Liver (tissue), 9 donors: Measurements from ENCODE around the gene CYP26C1. TPM values are rescaled to one million over a fixed set of nuclear protein-coding genes. Genes with fewer than 3 reads are reported as not detected.

ENCODE experiments used
- DNase-seq: peaks from one replicate; pipeline ENCODE4 v3.0.0-alpha.2; 2017; ENCODE audit warnings: low spot score
- H3K27ac ChIP-seq, 2 donors: one replicate each; pipeline ENCODE4 v1.7.0; 2013; ENCODE audit warnings: inconsistent platforms in 2 of 2, low read length in 2 of 2, control low read depth in 1 of 2, low read depth in 1 of 2, mild to moderate bottlenecking in 1 of 2
- H3K27me3 ChIP-seq, 4 donors: one replicate each; pipeline versions ENCODE4 v1.6.1 to v1.7.0; 2013; ENCODE audit warnings: low read length in 3 of 4, inconsistent platforms in 1 of 4, mild to moderate bottlenecking in 1 of 4, moderate library complexity in 1 of 4; ENCODE audit not compliant: control insufficient read depth in 4 of 4, insufficient read depth in 4 of 4
- H3K36me3 ChIP-seq, 4 donors: one replicate each; pipeline versions ENCODE4 v1.6.1 to v1.7.0; 2013; ENCODE audit warnings: low read length in 3 of 4, mild to moderate bottlenecking in 3 of 4, low read depth in 1 of 4, moderate library complexity in 1 of 4; ENCODE audit not compliant: control insufficient read depth in 4 of 4, insufficient read depth in 3 of 4
- H3K4me1 ChIP-seq, 4 donors: one replicate each; pipeline versions ENCODE4 v1.6.1 to v1.7.0; 2013; ENCODE audit warnings: low read length in 3 of 4, mild to moderate bottlenecking in 3 of 4, moderate library complexity in 1 of 4; ENCODE audit not compliant: control insufficient read depth in 4 of 4, insufficient read depth in 4 of 4
- H3K4me3 ChIP-seq, 3 donors: one replicate each; pipeline versions ENCODE4 v1.6.1 to v1.7.0; 2013; ENCODE audit warnings: low read length in 3 of 3, control low read depth in 1 of 3, low read depth in 1 of 3, mild to moderate bottlenecking in 1 of 3
- H3K9ac ChIP-seq, 2 donors: one replicate each; pipeline ENCODE4 v1.7.0; 2013; ENCODE audit warnings: low read length in 2 of 2, mild to moderate bottlenecking in 2 of 2, moderate library complexity in 2 of 2, control low read depth in 1 of 2, low read depth in 1 of 2
- H3K9me3 ChIP-seq, 4 donors: one replicate each; pipeline versions ENCODE4 v1.6.1 to v1.7.0; 2013; ENCODE audit warnings: low read length in 3 of 4; ENCODE audit not compliant: control insufficient read depth in 4 of 4
- EGR1 ChIP-seq, 2 donors: IDR thresholded peaks; 2 replicates each; pipeline ENCODE4 v1.6.1; 2016 to 2018; ENCODE audit warnings: antibody characterized with exemption in 2 of 2, low read depth in 2 of 2
- FOXA1 ChIP-seq: IDR thresholded peaks from 2 replicates; pipeline ENCODE4 v1.6.1; 2016; ENCODE audit warnings: antibody characterized with exemption
- FOXA2 ChIP-seq: IDR thresholded peaks from 2 replicates; pipeline ENCODE4 v1.6.1; 2016; ENCODE audit warnings: antibody characterized with exemption
- HNF4A ChIP-seq, 2 donors: conservative IDR thresholded peaks; 2 replicates each; pipeline ENCODE4 v1.6.1; 2016; ENCODE audit warnings: antibody characterized with exemption in 2 of 2, mild to moderate bottlenecking in 2 of 2
- HNF4G ChIP-seq: IDR thresholded peaks from 2 replicates; pipeline ENCODE4 v1.6.1; 2016; ENCODE audit warnings: antibody characterized with exemption
- JUND ChIP-seq, 2 donors: IDR thresholded peaks; 2 replicates each; pipeline ENCODE4 v1.6.1; 2016; ENCODE audit warnings: antibody characterized with exemption in 2 of 2
- NR2F2 ChIP-seq: IDR thresholded peaks from 2 replicates; pipeline ENCODE4 v1.6.1; 2016; ENCODE audit warnings: antibody characterized with exemption
- RAD21 ChIP-seq, 2 donors: IDR thresholded peaks; 2 replicates each; pipeline ENCODE4 v1.6.1; 2016; ENCODE audit warnings: antibody characterized with exemption in 2 of 2, mild to moderate bottlenecking in 2 of 2
- RXRA ChIP-seq, 2 donors: IDR thresholded peaks; 2 replicates each; pipeline ENCODE4 v1.6.1; 2017 to 2018; ENCODE audit warnings: antibody characterized with exemption in 2 of 2, mild to moderate bottlenecking in 1 of 2
- SP1 ChIP-seq: IDR thresholded peaks from 2 replicates; pipeline ENCODE4 v1.6.1; 2018; ENCODE audit warnings: antibody characterized with exemption, mild to moderate bottlenecking
- WGBS: extraction: QIAGEN DNeasy Blood & Tissue Kit; methylation state at CpG from one replicate; pipeline ENCODE4 v1.1.7; 2013; 5-methylcytosine and 5-hydroxymethylcytosine counted together
- polyA plus RNA-seq, 2 donors: library from polyadenylated mRNA; stranded (reverse) in 1 of 2; unstranded in 1 of 2; fragments of 200-250 nt in 1 of 2; fragments of >200 nt in 1 of 2; fragmentation: Nextera tagmentation in 1 of 2; extraction: Ambion mirVana in 1 of 2; gene quantifications; one replicate each; pipeline versions ENCODE4 v1.2.1 to v1.2.3, GENCODE V29; 2013 to 2015
- total RNA-seq, 2 donors: library from RNA; depleted of rRNA; stranded (reverse); fragments of >200 nt; gene quantifications; one replicate each; pipeline ENCODE4 v1.2.3, GENCODE V29; 2014
- TF ChIP-seq, protein P1 (sequence below): IDR thresholded peaks from 2 replicates; pipeline ENCODE4 v1.6.1; 2016; ENCODE audit warnings: antibody characterized with exemption
- TF ChIP-seq, protein P2 (sequence below): IDR thresholded peaks from 2 replicates; pipeline ENCODE4 v1.6.1; 2016; ENCODE audit warnings: antibody characterized with exemption
- TF ChIP-seq, protein P3 (sequence below): fragments of 150-350 bp; IDR thresholded peaks from 2 replicates; pipeline ENCODE4 v1.5.1; 2017; ENCODE audit warnings: improper control_type of control experiment, low read depth, low read length; ENCODE audit not compliant: missing input control
- TF ChIP-seq, protein P4 (sequence below): IDR thresholded peaks from 2 replicates; pipeline ENCODE4 v1.6.1; 2016; ENCODE audit warnings: antibody characterized with exemption
- TF ChIP-seq, protein P5 (sequence below): IDR thresholded peaks from 2 replicates; pipeline ENCODE4 v1.6.1; 2016; ENCODE audit warnings: antibody characterized with exemption, mild to moderate bottlenecking
- donor health status: healthy.
- donor health status: healthy.
- donor health status: healthy.
- donor health status: healthy.
- donor health status: healthy.

Gene CYP26C1
- total and polyA plus RNA-seq, 4 donors = 0.09 to 0.25 TPM; not detected in 2

DNA sequence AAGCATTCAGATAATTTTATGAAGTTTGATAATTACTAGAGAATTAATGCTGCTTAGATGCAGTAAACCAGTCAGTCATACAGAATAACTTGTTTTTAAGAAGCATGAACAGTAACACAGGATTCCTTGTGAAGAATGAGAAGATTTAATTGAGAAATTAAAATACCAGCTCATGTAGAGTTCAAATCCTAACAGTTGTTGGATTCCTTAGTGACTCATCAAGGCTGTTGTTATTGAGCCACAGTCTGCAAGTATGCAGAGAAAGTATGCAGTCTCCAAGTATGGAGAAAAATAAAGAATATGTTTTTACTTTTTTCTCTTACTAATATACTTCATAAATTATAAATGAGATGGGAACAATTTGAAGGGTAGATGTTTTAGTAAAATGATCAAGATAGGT, 30.2 kb upstream of the CYP26C1 start (continued):
- no peak for TF ChIP-seq JUND (IDR thresholded peaks at IDR 0.05)

DNA sequence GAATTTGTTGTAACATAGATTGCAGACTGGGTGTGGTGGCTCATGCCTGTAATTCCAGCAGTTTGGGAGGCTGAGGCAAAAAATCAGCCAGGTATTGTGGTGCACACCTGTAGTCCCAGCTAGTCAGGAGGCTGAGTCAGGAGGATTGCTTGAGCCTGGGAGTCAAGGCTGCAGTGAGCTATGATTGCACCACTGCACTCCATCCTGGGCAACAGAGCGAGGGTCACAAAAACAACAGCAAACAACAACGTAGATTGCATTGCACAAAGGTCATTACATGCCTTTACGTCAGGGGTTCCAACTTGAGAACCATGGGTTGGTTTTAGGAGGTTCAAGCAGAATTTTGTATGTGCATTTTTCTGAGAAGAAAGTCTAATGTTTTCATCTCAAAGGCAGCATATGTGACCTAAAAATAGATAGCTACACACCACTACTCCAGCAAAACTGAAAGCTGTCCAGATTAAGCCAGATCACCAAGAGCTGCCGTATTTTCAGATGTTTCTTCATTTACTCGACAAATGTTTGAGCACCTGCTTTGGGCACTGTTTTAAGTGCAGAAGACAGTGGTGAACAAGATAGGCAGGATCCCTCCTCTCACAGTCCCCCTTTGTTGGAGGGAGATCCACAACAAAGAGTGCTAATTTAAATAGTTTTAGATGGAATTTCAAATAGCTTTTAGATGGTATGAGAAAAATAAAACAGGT, 28.3 kb upstream of the CYP26C1 start:
- no peak for DNase-seq
- H3K36me3 ChIP-seq = no peaks in the 10 kb centered on the region
- 34% methylated on average over 5 of the region's 5 CpGs for WGBS
- H3K4me3 ChIP-seq = peak overlapping the region in 2 of 3 donors; percentile 1 to 14
- no peaks in the 10 kb centered on the region for H3K27me3 ChIP-seq
- peak overlapping the region; percentile 76 to 83 for H3K27ac ChIP-seq
- H3K9me3 ChIP-seq = no peaks in the 10 kb centered on the region
- TF ChIP-seq FOXA2 (no peak), JUND (IDR thresholded peaks at IDR 0.05) (peak in 1 of 2 donors; percentile 7), HNF4G (no peak), SP1 (peak; percentile 11), EGR1 (IDR thresholded peaks at IDR 0.05; ENCODE audit: low read depth in 2 of 2) (no peak), RXRA (IDR thresholded peaks at IDR 0.05) (peak in 1 of 2 donors; percentile 40), RAD21 (IDR thresholded peaks at IDR 0.05) (no peak), FOXA1 (no peak), HNF4A (conservative IDR thresholded peaks at IDR 0.05) (peak; percentile 61 to 65), NR2F2 (no peak)
- TF ChIP-seq, protein P1, sequence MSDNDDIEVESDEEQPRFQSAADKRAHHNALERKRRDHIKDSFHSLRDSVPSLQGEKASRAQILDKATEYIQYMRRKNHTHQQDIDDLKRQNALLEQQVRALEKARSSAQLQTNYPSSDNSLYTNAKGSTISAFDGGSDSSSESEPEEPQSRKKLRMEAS = no peak
- TF ChIP-seq, protein P2, sequence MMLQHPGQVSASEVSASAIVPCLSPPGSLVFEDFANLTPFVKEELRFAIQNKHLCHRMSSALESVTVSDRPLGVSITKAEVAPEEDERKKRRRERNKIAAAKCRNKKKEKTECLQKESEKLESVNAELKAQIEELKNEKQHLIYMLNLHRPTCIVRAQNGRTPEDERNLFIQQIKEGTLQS = no peak
- TF ChIP-seq, protein P3, sequence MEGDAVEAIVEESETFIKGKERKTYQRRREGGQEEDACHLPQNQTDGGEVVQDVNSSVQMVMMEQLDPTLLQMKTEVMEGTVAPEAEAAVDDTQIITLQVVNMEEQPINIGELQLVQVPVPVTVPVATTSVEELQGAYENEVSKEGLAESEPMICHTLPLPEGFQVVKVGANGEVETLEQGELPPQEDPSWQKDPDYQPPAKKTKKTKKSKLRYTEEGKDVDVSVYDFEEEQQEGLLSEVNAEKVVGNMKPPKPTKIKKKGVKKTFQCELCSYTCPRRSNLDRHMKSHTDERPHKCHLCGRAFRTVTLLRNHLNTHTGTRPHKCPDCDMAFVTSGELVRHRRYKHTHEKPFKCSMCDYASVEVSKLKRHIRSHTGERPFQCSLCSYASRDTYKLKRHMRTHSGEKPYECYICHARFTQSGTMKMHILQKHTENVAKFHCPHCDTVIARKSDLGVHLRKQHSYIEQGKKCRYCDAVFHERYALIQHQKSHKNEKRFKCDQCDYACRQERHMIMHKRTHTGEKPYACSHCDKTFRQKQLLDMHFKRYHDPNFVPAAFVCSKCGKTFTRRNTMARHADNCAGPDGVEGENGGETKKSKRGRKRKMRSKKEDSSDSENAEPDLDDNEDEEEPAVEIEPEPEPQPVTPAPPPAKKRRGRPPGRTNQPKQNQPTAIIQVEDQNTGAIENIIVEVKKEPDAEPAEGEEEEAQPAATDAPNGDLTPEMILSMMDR = no peak
- TF ChIP-seq, protein P4, sequence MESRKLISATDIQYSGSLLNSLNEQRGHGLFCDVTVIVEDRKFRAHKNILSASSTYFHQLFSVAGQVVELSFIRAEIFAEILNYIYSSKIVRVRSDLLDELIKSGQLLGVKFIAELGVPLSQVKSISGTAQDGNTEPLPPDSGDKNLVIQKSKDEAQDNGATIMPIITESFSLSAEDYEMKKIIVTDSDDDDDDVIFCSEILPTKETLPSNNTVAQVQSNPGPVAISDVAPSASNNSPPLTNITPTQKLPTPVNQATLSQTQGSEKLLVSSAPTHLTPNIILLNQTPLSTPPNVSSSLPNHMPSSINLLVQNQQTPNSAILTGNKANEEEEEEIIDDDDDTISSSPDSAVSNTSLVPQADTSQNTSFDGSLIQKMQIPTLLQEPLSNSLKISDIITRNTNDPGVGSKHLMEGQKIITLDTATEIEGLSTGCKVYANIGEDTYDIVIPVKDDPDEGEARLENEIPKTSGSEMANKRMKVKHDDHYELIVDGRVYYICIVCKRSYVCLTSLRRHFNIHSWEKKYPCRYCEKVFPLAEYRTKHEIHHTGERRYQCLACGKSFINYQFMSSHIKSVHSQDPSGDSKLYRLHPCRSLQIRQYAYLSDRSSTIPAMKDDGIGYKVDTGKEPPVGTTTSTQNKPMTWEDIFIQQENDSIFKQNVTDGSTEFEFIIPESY = no peak
- H3K9ac ChIP-seq = peak overlapping the region in 1 of 2 donors; percentile 2
- peaks cover 0 to 24% (median 18%) of the 10 kb centered on the region in 4 donors for H3K4me1 ChIP-seq

DNA sequence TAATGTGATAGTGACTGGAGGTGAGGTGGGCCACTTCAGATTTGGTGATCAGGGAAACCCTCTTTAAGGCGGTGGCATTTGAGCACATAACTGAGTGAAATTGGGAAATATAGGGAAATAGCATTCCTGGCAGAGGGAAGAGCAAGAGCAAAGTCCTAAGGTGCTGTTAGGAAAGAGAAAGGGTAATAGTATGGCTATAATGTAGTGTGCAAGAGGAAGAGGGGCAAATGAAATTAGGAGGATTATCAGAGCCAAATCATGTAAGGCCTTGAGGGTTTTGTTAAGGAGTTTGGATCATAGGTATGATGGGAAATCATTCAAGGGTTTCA, 27.8 kb upstream of the CYP26C1 start:
- Histone ChIP-seq H3K9ac (peak overlapping the region in 1 of 2 donors; percentile 2), H3K4me3 (no peak overlapping the region), H3K27ac (peak overlapping the region; percentile 76 to 83), H3K36me3 (no peaks in the 10 kb centered on the region), H3K27me3 (no peaks in the 10 kb centered on the region), H3K9me3 (no peaks in the 10 kb centered on the region), H3K4me1 (peaks cover 0 to 24% (median 18%) of the 10 kb centered on the region in 4 donors)
- WGBS = 37% methylated on average over 1 of the region's 1 CpG
- DNase-seq = no peak
- TF ChIP-seq SP1 = peak; percentile 90
- peak; percentile 7 for TF ChIP-seq FOXA1
- TF ChIP-seq HNF4G = peak; percentile 95
- TF ChIP-seq FOXA2 = no peak
- TF ChIP-seq RXRA (IDR thresholded peaks at IDR 0.05) = peak; percentile 76 to 82
- TF ChIP-seq, protein P5, sequence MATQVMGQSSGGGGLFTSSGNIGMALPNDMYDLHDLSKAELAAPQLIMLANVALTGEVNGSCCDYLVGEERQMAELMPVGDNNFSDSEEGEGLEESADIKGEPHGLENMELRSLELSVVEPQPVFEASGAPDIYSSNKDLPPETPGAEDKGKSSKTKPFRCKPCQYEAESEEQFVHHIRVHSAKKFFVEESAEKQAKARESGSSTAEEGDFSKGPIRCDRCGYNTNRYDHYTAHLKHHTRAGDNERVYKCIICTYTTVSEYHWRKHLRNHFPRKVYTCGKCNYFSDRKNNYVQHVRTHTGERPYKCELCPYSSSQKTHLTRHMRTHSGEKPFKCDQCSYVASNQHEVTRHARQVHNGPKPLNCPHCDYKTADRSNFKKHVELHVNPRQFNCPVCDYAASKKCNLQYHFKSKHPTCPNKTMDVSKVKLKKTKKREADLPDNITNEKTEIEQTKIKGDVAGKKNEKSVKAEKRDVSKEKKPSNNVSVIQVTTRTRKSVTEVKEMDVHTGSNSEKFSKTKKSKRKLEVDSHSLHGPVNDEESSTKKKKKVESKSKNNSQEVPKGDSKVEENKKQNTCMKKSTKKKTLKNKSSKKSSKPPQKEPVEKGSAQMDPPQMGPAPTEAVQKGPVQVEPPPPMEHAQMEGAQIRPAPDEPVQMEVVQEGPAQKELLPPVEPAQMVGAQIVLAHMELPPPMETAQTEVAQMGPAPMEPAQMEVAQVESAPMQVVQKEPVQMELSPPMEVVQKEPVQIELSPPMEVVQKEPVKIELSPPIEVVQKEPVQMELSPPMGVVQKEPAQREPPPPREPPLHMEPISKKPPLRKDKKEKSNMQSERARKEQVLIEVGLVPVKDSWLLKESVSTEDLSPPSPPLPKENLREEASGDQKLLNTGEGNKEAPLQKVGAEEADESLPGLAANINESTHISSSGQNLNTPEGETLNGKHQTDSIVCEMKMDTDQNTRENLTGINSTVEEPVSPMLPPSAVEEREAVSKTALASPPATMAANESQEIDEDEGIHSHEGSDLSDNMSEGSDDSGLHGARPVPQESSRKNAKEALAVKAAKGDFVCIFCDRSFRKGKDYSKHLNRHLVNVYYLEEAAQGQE = peak; percentile 40
- peak in 1 of 2 donors; percentile 60 for TF ChIP-seq JUND (IDR thresholded peaks at IDR 0.05)
- TF ChIP-seq EGR1 (IDR thresholded peaks at IDR 0.05; ENCODE audit: low read depth in 2 of 2) = no peak
- TF ChIP-seq, protein P4 = peak; percentile 56
- TF ChIP-seq HNF4A (conservative IDR thresholded peaks at IDR 0.05) = peak; percentile 95 to 96
- TF ChIP-seq, protein P1 = peak; percentile 78
